ENCODE data around the gene MED10. TPM values are rescaled to one million over a fixed set of nuclear protein-coding genes. Genes with fewer than 3 reads are reported as not detected.
"Not testable (repeated sequence)": the region's sequence is repeated elsewhere in the genome, so short reads cannot be mapped to it uniquely, and the experiment has no call there.

MED10 gene
- total and polyA plus RNA-seq, 7 donors: 29.2 to 67.6 (median 38.4) TPM

DNA sequence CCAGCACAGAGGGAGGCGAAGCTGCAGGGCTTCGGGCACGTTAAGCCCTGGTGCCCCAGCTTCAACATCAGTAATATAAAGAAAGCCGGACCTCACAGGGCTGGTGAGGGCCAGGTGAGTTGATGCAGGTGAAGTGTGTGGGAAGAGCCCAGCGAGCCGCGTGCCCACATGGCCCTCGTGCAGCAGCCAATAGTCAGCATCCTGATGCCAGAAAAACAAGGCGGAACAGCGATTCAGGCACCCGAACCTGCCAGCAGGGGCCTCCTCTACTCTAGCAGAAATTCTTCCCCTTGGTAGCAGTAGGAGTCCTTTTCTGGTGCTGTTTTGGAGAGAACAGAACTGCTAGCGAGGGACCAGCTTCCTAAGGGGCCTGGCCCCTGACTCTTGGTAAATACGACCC is 7.8 kb downstream of the MED10 start:
- intact Hi-C loops (cut with DNase I): loop anchor here (10.0 kb wide), 2 partner anchors 374 to 946 kb away; partner anchors contain the start of gene ICE1
- Histone ChIP-seq H3K27me3 (no peaks in the 10 kb centered on the region), H3K9me3 (no peaks in the 10 kb centered on the region), H3K27ac (no peak overlapping the region), H3K4me1 (no peaks in the 10 kb centered on the region), H3K36me3 (peaks cover 26 to 95% (median 52%) of the 10 kb centered on the region in 4 donors), H3K4me3 (no peak overlapping the region)
- DNase-seq: no peak
- TF ChIP-seq POLR2A (IDR thresholded peaks at IDR 0.05): no peak
- TF ChIP-seq POLR2AphosphoS5 (IDR thresholded peaks at IDR 0.05): no peak
- TF ChIP-seq EP300 (IDR thresholded peaks at IDR 0.05): no peak
- TF ChIP-seq, protein P1, sequence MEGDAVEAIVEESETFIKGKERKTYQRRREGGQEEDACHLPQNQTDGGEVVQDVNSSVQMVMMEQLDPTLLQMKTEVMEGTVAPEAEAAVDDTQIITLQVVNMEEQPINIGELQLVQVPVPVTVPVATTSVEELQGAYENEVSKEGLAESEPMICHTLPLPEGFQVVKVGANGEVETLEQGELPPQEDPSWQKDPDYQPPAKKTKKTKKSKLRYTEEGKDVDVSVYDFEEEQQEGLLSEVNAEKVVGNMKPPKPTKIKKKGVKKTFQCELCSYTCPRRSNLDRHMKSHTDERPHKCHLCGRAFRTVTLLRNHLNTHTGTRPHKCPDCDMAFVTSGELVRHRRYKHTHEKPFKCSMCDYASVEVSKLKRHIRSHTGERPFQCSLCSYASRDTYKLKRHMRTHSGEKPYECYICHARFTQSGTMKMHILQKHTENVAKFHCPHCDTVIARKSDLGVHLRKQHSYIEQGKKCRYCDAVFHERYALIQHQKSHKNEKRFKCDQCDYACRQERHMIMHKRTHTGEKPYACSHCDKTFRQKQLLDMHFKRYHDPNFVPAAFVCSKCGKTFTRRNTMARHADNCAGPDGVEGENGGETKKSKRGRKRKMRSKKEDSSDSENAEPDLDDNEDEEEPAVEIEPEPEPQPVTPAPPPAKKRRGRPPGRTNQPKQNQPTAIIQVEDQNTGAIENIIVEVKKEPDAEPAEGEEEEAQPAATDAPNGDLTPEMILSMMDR (IDR thresholded peaks at IDR 0.05): no peak
- WGBS, 2 donors: 92 to 94% methylated on average over 13 of the region's 13 CpGs

DNA sequence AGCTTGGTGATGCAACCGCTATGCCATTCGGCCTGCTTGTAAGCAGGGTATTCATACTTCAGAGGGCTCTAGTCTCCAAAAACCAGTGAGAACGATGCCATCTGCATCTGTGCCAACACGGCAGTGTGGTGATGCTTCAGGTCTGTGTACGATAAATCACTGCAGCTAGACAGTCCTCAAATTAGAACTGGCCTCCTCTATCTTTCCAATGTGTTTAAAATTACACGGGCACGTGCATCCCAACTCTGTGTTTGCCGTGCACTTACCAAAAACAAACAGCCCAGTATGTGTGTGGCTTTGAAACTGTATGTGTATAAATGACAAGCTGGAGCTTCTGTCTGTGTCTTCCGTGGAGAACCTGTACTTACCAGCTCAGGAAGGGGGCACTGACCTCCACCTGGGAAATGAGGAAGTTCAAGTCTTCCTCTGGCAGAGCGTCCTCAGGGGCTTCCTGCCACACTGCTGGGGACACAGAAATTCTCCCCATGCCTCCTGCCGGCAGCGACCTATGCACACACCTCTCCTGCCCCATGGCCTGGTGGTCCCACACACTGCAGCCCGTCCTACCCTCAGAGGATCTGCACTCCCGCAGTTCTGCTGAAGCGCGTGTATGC is 12.3 kb downstream of the MED10 start:
- Histone ChIP-seq H3K4me1 (no peaks in the 10 kb centered on the region), H3K36me3 (peaks cover 6 to 61% (median 16%) of the 10 kb centered on the region in 4 donors), H3K9me3 (no peaks in the 10 kb centered on the region), H3K27ac (no peak overlapping the region), H3K4me3 (no peak overlapping the region), H3K27me3 (no peaks in the 10 kb centered on the region)
- intact Hi-C loops (cut with DNase I): no loop called here
- TF ChIP-seq POLR2AphosphoS5 (IDR thresholded peaks at IDR 0.05) (no peak), POLR2A (IDR thresholded peaks at IDR 0.05) (no peak), EP300 (IDR thresholded peaks at IDR 0.05) (no peak)
- TF ChIP-seq, protein P1 (IDR thresholded peaks at IDR 0.05): no peak
- WGBS, 2 donors: 63 to 86% methylated on average over 16 of the region's 16 CpGs
- DNase-seq: no peak

DNA sequence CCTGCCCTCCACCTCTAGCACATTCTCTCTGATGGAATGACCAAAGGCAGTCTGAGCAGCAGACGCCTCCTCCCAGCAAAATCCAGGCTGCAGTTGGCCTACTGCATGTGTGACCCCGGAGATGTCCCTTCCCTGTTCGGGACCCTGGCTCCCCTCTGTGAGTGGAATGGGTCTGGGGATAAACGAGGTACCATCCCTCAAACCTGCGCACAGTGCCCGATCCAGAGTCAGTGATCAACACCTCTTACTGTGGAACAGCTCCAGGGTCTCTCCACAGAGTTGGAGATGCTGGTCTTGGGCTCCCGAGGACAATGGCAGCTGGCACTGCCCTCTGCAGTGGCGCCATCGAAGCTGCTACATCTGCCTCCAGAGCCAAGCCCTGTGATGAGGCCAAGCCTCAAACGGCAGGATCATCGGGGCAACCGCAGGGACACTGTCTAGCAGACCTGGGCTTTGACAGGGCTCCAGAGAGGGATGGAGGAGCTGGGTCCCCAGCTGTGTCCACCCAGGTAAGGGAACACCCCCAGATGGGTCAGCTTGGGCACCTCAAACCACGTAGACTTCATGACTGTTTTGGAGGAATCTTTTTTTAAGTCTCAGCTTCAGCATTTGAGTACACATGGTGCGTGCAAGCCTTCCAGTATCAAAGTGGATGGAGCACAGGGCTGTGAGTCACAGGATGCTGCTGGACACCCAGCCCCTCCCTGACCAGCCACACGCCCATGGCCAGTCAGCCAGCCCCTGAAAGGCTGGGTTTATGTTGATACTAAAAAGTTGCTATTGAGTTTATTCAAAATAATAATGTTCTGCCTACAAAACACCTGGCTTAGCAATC is 13.0 kb downstream of the MED10 start:
- no peaks in the 10 kb centered on the region for H3K4me1 ChIP-seq
- TF ChIP-seq POLR2AphosphoS5 (IDR thresholded peaks at IDR 0.05) (no peak), POLR2A (IDR thresholded peaks at IDR 0.05) (no peak), EP300 (IDR thresholded peaks at IDR 0.05) (no peak)
- TF ChIP-seq, protein P1 (IDR thresholded peaks at IDR 0.05): no peak
- H3K36me3 ChIP-seq: peaks cover 0 to 54% (median 8%) of the 10 kb centered on the region in 4 donors
- no peak overlapping the region for H3K27ac ChIP-seq
- intact Hi-C loops (cut with DNase I): no loop called here
- no peaks in the 10 kb centered on the region for H3K9me3 ChIP-seq
- DNase-seq: no peak
- no peak overlapping the region for H3K4me3 ChIP-seq
- 94% methylated on average over 15 of the region's 15 CpGs for WGBS, 2 donors
- H3K27me3 ChIP-seq: no peaks in the 10 kb centered on the region

DNA sequence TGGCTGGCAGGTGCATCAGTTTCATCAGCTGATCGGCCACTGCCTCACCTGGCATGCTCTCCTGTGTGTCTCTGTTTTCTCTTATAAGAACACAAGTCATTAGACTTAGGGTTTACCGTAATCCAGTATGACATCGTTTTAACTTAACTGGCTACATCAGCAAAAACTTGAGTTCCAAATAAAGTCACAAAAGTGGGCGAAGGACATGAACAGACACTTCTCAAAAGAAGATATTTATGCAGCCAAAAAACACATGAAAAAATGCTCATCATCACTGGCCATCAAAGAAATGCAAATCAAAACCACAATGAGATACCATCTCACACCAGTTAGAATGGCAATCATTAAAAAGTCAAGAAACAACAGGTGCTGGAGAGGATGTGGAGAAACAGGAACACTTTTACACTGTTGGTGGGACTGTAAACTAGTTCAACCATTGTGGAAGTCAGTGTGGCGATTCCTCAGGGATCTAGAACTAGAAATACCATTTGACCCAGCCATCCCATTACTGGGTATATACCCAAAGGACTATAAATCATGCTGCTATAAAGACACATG is 14.8 kb downstream of the MED10 start:
- H3K4me1 ChIP-seq; DNase-seq; H3K27ac ChIP-seq; H3K9me3 ChIP-seq; intact Hi-C loops (cut with DNase I); H3K4me3 ChIP-seq; H3K27me3 ChIP-seq: not testable (repeated sequence)
- peaks cover 0 to 36% (median 0%) of the 10 kb centered on the region in 4 donors for H3K36me3 ChIP-seq
- WGBS, 2 donors: 95 to 97% methylated on average over 4 of the region's 5 CpGs

DNA sequence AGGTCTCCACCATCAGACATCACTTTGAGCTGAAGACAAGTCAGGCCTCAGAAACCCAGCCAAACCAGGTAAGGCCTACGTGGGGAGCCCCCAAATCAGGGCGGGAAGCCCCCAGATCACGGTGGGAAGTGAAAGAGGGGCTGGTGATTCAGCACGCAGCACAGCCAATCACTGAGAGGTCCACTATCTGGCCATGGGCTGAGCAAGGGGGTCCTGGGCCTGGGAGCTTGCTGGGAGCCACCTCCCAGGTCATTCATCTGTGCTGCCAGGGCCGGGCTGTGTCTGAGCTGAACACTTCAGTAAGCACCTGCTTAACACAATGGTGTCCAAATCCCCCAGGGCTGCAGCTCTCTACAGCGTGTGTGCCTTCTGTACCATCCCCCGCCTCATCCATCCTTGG is 15.5 kb downstream of the MED10 start:
- TF ChIP-seq EP300 (IDR thresholded peaks at IDR 0.05) (no peak), POLR2A (IDR thresholded peaks at IDR 0.05) (no peak), POLR2AphosphoS5 (IDR thresholded peaks at IDR 0.05) (no peak)
- TF ChIP-seq, protein P1 (IDR thresholded peaks at IDR 0.05): no peak
- peaks cover 0 to 34% (median 0%) of the 10 kb centered on the region in 4 donors for H3K36me3 ChIP-seq
- DNase-seq: no peak
- H3K27ac ChIP-seq: no peak overlapping the region
- H3K27me3 ChIP-seq: no peaks in the 10 kb centered on the region
- no peak overlapping the region for H3K4me3 ChIP-seq
- intact Hi-C loops (cut with DNase I): no loop called here
- 93 to 97% methylated on average over 7 of the region's 7 CpGs for WGBS, 2 donors
- no peaks in the 10 kb centered on the region for H3K9me3 ChIP-seq
- H3K4me1 ChIP-seq: no peaks in the 10 kb centered on the region
